ENCODE measurements around the gene FXYD2. TPM values are rescaled to one million over a fixed set of nuclear protein-coding genes. Genes with fewer than 3 reads are reported as not detected.
A peak's percentile ranks its signal among the peaks of the same experiment; 100 is the strongest.

FXYD2 gene
- total RNA-seq, 1 donor from 2014 or later = 40.8 TPM

DNA sequence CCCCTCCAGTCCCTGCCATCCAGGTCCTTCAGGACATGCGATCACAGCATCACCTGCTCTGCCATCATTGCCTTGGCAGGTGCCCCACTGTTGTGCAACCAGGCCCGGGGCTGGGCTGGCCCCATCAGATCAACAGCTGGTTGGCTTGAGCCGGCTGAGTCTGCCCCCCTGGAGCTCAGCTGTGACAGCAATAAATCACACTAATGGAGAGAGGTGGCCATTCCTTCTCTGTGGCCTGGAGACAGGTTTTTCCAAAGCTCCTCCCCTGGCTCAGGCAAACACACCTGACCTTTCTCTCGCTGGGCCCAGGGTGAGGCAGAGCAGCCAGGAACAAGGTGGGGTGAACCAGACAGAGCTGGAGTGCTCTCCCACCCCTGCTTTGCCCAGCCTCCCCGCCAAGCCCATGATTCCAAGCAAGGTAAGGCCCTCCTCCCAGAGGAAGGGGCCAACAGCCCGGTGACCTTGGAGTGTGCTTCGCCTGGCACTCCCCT, 8.9 kb upstream of the FXYD2 start:
- Mint-ChIP-seq H3K27me3 (peaks cover 19% of the 10 kb centered on the region), H3K36me3 (no peaks in the 10 kb centered on the region), H3K4me1 (ENCODE audit: unreplicated experiment) (peaks cover 26% of the 10 kb centered on the region), H3K4me3 (peak overlapping the region; percentile 41), H3K9me3 (no peaks in the 10 kb centered on the region), H3K27ac (peak overlapping the region; percentile 74)
- TF ChIP-seq, protein P1, sequence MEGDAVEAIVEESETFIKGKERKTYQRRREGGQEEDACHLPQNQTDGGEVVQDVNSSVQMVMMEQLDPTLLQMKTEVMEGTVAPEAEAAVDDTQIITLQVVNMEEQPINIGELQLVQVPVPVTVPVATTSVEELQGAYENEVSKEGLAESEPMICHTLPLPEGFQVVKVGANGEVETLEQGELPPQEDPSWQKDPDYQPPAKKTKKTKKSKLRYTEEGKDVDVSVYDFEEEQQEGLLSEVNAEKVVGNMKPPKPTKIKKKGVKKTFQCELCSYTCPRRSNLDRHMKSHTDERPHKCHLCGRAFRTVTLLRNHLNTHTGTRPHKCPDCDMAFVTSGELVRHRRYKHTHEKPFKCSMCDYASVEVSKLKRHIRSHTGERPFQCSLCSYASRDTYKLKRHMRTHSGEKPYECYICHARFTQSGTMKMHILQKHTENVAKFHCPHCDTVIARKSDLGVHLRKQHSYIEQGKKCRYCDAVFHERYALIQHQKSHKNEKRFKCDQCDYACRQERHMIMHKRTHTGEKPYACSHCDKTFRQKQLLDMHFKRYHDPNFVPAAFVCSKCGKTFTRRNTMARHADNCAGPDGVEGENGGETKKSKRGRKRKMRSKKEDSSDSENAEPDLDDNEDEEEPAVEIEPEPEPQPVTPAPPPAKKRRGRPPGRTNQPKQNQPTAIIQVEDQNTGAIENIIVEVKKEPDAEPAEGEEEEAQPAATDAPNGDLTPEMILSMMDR (conservative IDR thresholded peaks at IDR 0.05) = no peak
- no peak for DNase-seq (ENCODE audit: extremely low spot score, unreplicated experiment)

DNA sequence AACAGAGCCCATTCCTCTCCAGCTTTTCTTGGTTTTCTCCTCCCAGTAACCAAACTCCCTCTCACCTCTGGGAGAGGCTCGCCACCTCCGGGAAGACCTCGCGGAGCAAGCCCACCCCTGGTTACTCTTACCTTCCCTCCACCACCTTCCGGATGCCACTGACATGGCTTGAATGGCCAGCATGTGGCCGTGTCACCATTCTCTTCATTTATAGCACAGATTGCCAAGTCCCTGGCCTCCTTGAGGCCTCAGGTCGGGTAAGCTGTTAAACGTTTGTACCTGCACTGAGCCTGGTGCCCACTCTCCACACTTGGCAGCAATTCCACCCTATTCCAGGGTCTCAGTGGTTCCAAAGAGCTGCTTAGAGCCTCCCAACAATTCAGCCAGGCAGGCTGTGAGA, 8.0 kb upstream of the FXYD2 start:
- peak overlapping the region; percentile 63 for H3K27ac Mint-ChIP-seq
- H3K27me3 Mint-ChIP-seq = peaks cover 11% of the 10 kb centered on the region
- peaks cover 26% of the 10 kb centered on the region for H3K4me1 Mint-ChIP-seq (ENCODE audit: unreplicated experiment)
- DNase-seq (ENCODE audit: extremely low spot score, unreplicated experiment) = no peak
- TF ChIP-seq, protein P1 (conservative IDR thresholded peaks at IDR 0.05) = no peak
- H3K9me3 Mint-ChIP-seq = no peaks in the 10 kb centered on the region
- H3K36me3 Mint-ChIP-seq = no peaks in the 10 kb centered on the region
- no peak overlapping the region for H3K4me3 Mint-ChIP-seq

DNA sequence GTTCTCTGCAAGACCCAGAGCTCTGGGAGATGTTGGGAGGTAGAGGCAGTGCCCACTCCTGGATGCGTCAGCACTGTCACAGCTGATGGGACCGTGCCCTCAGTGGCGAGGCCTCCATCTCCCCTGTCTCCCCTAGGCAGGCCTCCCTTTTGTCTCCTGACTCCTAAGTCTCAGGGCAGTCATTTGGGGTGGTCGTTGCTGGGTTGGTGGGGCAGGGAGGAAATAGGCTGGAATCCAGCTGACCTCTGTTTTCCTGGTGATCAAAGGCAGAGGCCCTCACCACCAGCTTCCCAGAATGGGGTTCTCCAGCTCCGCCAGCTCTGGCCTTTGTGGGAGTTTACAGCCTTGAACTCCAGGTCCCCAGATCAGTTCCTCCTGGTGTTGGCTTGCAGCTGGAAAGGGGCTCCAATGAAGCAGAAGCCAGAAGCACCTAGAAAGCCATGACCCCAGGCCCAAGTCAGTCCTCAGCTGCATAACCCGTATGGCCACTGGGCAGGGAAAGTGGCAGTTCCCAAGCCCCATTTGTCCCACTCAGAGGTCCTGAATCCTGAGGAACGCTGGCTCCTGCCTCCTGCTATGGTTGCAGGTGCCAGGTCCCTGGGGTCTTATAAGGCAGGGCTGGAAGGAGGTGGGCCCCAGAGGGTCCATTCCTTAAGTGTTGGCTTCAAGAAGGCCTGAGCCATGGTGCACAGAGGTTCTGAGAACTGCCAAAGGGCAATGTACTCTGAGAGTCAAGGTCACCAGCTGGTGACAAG, 7.3 kb upstream of the FXYD2 start:
- Mint-ChIP-seq H3K4me1 (ENCODE audit: unreplicated experiment) (peaks cover 26% of the 10 kb centered on the region), H3K4me3 (no peak overlapping the region), H3K36me3 (no peaks in the 10 kb centered on the region), H3K9me3 (no peaks in the 10 kb centered on the region), H3K27ac (peak overlapping the region; percentile 48), H3K27me3 (peaks cover 10% of the 10 kb centered on the region)
- no peak for DNase-seq (ENCODE audit: extremely low spot score, unreplicated experiment)
- TF ChIP-seq, protein P1 (conservative IDR thresholded peaks at IDR 0.05) = no peak

DNA sequence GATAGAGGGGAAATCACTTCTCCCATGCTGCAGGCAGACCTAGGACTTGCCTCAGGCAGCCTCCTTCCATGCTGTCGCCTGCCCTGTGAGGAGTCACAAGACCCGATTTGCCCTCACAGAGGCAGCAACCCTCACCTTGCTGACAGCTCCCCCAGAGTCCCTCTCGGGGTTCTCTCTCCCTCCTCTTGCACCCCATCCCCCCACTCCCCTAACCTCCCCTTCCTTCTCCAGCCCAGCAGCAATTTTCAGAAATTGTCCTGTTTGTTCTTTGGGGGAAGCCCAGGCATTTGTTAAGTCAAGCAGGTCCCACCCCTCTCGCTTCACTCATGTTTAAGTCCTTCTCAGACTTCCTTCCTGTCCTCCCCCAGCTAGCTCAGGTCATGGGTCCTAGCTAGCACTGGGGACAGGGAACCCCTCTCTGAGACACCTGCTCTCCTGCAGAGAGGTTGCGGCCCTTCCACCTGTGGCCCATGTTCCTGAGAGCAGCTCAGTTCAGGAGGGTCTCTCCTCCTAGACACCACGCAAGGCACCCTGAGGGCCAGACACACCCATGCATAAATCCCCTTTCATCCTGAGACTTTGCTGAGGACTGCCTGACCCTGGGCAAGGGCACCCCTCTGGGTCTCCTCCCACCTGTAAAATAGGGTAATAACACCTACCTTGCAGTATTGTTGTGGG, 6.3 kb upstream of the FXYD2 start:
- H3K4me3 Mint-ChIP-seq = peak overlapping the region; percentile 31
- peaks cover 19% of the 10 kb centered on the region for H3K27me3 Mint-ChIP-seq
- H3K4me1 Mint-ChIP-seq (ENCODE audit: unreplicated experiment) = peaks cover 26% of the 10 kb centered on the region
- TF ChIP-seq, protein P1 (conservative IDR thresholded peaks at IDR 0.05) = no peak
- no peaks in the 10 kb centered on the region for H3K36me3 Mint-ChIP-seq
- no peaks in the 10 kb centered on the region for H3K9me3 Mint-ChIP-seq
- peak overlapping the region; percentile 48 for H3K27ac Mint-ChIP-seq
- DNase-seq (ENCODE audit: extremely low spot score, unreplicated experiment) = no peak

DNA sequence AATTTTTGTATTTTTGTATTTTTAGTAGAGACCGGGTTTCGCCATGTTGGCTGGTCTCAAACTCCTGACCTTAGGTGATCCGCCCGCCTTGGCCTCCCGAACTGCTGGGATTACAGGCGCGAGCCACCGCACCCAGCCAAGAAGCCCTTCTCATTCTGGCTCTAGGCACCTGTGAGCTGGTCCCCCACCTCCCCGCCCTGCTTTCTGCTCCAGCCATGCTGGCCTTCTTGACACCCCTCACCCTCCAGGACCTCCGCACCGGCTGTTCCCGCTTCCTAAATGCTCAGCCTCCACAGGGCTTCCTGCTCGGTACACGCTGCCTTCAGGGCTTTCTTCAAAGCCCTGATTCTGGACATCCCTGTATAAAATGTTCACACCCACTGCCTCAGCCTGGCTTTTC, 5.5 kb upstream of the FXYD2 start:
- Mint-ChIP-seq H3K27ac (peak overlapping the region; percentile 44), H3K4me1 (ENCODE audit: unreplicated experiment) (peaks cover 26% of the 10 kb centered on the region), H3K27me3 (peaks cover 23% of the 10 kb centered on the region), H3K9me3 (no peaks in the 10 kb centered on the region), H3K36me3 (no peaks in the 10 kb centered on the region), H3K4me3 (no peak overlapping the region)
- DNase-seq (ENCODE audit: extremely low spot score, unreplicated experiment) = no peak
- TF ChIP-seq, protein P1 (conservative IDR thresholded peaks at IDR 0.05) = no peak
